GM18526 (cell line): Measurements from ENCODE around the gene GNAT1.
A peak's percentile ranks its signal among the peaks of the same experiment; 100 is the strongest.

Experiments used
- POLR2A ChIP-seq: IDR thresholded peaks from 3 replicates; pipeline ENCODE4 v1.6.1; 2011; ENCODE audit not compliant: insufficient read length; ENCODE audit errors: extremely low read depth

GNAT1 gene

GRCh38 chr3:50231581-50231980 is 40.2 kb downstream of the GNAT1 start:
- TF ChIP-seq POLR2A: no peak

- no peak for TF ChIP-seq POLR2A
Observed at GRCh38 chr3:50232303-50232702, 40.9 kb downstream of the GNAT1 start.

GRCh38 chr3:50233176-50233575 is 41.8 kb downstream of the GNAT1 start:
- no peak for TF ChIP-seq POLR2A

GRCh38 chr3:50235716-50236483 is 44.5 kb downstream of the GNAT1 start, which contains the start of gene GNAI2:
TSS of gene GNAI2 (plus strand) at chr3:50236204. CDS start at chr3:50236336, 132 bp downstream.
- peak; percentile 97 for TF ChIP-seq POLR2A

- TF ChIP-seq POLR2A: no peak
Observed at GRCh38 chr3:50236484-50237132, 45.2 kb downstream of the GNAT1 start.

GRCh38 chr3:50237133-50237651 is 45.8 kb downstream of the GNAT1 start:
- no peak for TF ChIP-seq POLR2A

GRCh38 chr3:50237754-50238548 is 46.5 kb downstream of the GNAT1 start:
- peak; percentile 52 for TF ChIP-seq POLR2A

GRCh38 chr3:50238549-50239026 is 47.2 kb downstream of the GNAT1 start:
- no peak for TF ChIP-seq POLR2A

GRCh38 chr3:50239649-50240048 is 48.2 kb downstream of the GNAT1 start:
- TF ChIP-seq POLR2A: no peak

- no peak for TF ChIP-seq POLR2A
Observed at GRCh38 chr3:50241163-50241562, 49.8 kb downstream of the GNAT1 start.

- no peak for TF ChIP-seq POLR2A
Observed at GRCh38 chr3:50241713-50242380, 50.4 kb downstream of the GNAT1 start.

GRCh38 chr3:50242381-50242770 is 51.0 kb downstream of the GNAT1 start:
- TF ChIP-seq POLR2A: no peak

- no peak for TF ChIP-seq POLR2A
Observed at GRCh38 chr3:50242851-50243542, 51.6 kb downstream of the GNAT1 start.

GRCh38 chr3:50243543-50243895 is 52.1 kb downstream of the GNAT1 start:
- no peak for TF ChIP-seq POLR2A
